Heart right ventricle (tissue), 16 donors: ENCODE data around the gene SGCD. TPM values are rescaled to one million over a fixed set of nuclear protein-coding genes. Genes with fewer than 3 reads are reported as not detected.

Source experiments
- ATAC-seq, 8 donors: fragments of 200-7000 bp; cut with Tn5 transposase; one replicate each; pipeline ENCODE4 v1.9.1; 2020; ENCODE audit warnings: mild to moderate bottlenecking in 8 of 8, moderate library complexity in 8 of 8, moderate number of reproducible peaks in 1 of 8
- DNase-seq, 2 donors: peaks; one replicate each; pipeline ENCODE4 v3.0.0-alpha.2; 2020
- H3K27ac ChIP-seq, 10 donors: fragments of 200-600 bp; sonication (generic) in 2 of 10; one replicate each; pipeline versions ENCODE4 v1.5.0 to v1.8.0; 2020 to 2022; ENCODE audit warnings: mild to moderate bottlenecking in 3 of 10
- H3K27me3 ChIP-seq, 7 donors: fragments of 200-600 bp; one replicate each; pipeline ENCODE4 v1.8.0; 2021 to 2022; ENCODE audit warnings: mild to moderate bottlenecking in 2 of 7
- H3K36me3 ChIP-seq, 9 donors: fragments of 200-600 bp; sonication (generic) in 1 of 9; one replicate each; pipeline versions ENCODE4 v1.5.0 to v1.8.0; 2020 to 2022; ENCODE audit warnings: mild to moderate bottlenecking in 2 of 9
- H3K4me1 ChIP-seq, 9 donors: fragments of 200-600 bp; sonication (generic) in 1 of 9; one replicate each; pipeline versions ENCODE4 v1.5.0 to v1.8.0; 2020 to 2022; ENCODE audit warnings: mild to moderate bottlenecking in 4 of 9
- H3K4me3 ChIP-seq, 10 donors: fragments of 200-600 bp; sonication (generic) in 2 of 10; one replicate each; pipeline versions ENCODE4 v1.5.0 to v1.8.0; 2020 to 2022; ENCODE audit warnings: mild to moderate bottlenecking in 7 of 10, moderate library complexity in 2 of 10
- H3K9me3 ChIP-seq, 11 donors: fragments of 200-600 bp in 10 of 11; sonication (generic) in 2 of 11; one replicate each; pipeline versions ENCODE4 v1.5.0 to v1.8.0; 2013 to 2022; ENCODE audit warnings: mild to moderate bottlenecking in 2 of 11, control low read depth in 1 of 11, moderate library complexity in 1 of 11
- WGBS, 2 donors: extraction: QIAGEN DNeasy Blood & Tissue Kit; methylation state at CpG; one replicate each; pipeline ENCODE4 v1.1.7; 2013; ENCODE audit warnings: inconsistent platforms in 1 of 2; 5-methylcytosine and 5-hydroxymethylcytosine counted together
- intact Hi-C, 10 donors: fragments of 100-400 bp; cut with DNase I; formaldehyde crosslinking; loops; one replicate each; pipeline versions ENCODE4 v1.11.1 to v1.14.2; 2022
- polyA plus RNA-seq, 2 donors: library from polyadenylated mRNA; stranded (reverse); fragments of 200-250 nt; gene quantifications; one replicate each; pipeline ENCODE4 v1.2.3, GENCODE V29; 2013
- total RNA-seq, 10 donors: library from RNA; stranded (reverse); fragmentation: NEBNext Ultra II Directional in 3 of 10; extraction: Animal tissue kit (Norgen Biotek cat#: 25700) in 3 of 10; gene quantifications; one replicate each; pipeline versions ENCODE4 v1.2.1 to v1.2.4, GENCODE V29; 2021 to 2023
- TF ChIP-seq, protein P1 (sequence below), 9 donors: fragments of 200-600 bp; sonication (generic) in 2 of 9; IDR thresholded peaks; one replicate each; pipeline versions ENCODE4 v1.5.0 to v1.8.0; 2021 to 2022; ENCODE audit warnings: antibody characterized with exemption in 9 of 9, mild to moderate bottlenecking in 5 of 9, moderate library complexity in 1 of 9
- donor health status: Arrhythmogenic right ventricular cardiomyopathy.
- donor health status: ischemic (EF 13 %, LVEDD 7.1; RV severe dilation, severe dysfunction).
- donor health status: healthy with polysubstance abuse.
- donor health status: DM: no; HTN: yes; CAD: no.
- donor health status: DM: no; HTN: no; CAD: no.
- donor health status: ischemic (EF 25% LVEDD 6.9; RV normal size, moderate dysfunction).
- donor health status: ischemic (EF 25% LVEDD 5.7; RV mildly dilated, moderate dysfunction).
- donor health status: healthy.
- donor health status: DM: yes; HTN: yes; CAD: no.
- donor health status: Ischemic cardiomyopathy.
- donor health status: ischemic (EF 35%, LVEDD 5.7; RV mildly dilated, moderate dysfunction).
- donor health status: nonischemic (EF 11% LVEDD 7.7; RV severe dilation, severe dysfunction).
- donor health status: DM: yes; HTN: yes; CAD: no.
- donor health status: PGD.
- donor health status: ischemic (EF 29% LVEDD 5.4; RV normal size, mild dysfunction).
- donor health status: nonischemic (EF 23%, LVEDD 6.1; RV moderate dilation, normal function).

SGCD gene
- total and polyA plus RNA-seq, 12 donors: 12.0 to 153 (median 99.6) TPM

DNA sequence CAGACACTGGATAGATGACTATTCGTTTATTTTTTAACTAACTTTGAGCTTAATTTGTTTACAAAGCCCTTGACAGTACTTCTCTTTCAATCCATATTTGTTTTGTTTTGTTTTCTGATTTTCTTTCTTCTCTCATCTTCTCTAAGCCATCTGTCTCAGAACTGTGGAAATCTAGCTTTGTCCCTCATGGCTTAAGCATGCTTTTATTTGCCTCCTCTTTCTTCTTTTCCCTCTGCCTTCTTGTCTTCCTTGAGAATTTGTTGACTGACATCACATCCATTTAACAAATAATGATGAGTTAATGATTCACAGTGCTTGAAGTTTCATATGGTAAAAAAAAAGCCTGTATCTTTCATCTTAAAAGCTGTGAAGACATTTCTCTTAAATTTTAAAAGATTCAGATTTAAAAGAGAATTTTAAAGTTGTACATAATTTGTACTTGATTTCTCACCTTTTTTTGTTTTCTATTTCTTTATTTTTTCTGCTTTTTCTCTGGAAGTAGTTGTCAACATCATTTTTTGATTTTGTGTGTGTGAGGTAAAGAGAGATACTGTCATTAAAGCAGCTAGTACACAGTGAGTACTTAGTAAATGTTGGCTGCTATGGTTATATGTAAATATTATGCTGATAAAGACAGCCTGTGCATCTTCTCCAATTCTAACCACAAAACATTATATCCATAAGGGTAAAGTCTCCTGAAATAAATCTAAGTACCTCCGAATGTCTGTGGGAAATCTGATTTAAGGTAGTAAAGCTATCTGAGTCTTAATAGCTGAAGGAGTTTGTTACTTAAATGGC is 13.9 kb upstream of the SGCD start:
- Histone ChIP-seq H3K9me3 (peaks cover 0 to 18% (median 0%) of the 10 kb centered on the region in 11 donors), H3K36me3 (no peaks in the 10 kb centered on the region), H3K27me3 (no peaks in the 10 kb centered on the region), H3K27ac (no peak overlapping the region), H3K4me1 (peaks cover 0 to 6% (median 0%) of the 10 kb centered on the region in 9 donors), H3K4me3 (no peak overlapping the region)
- DNase-seq (no peak), ATAC-seq (peak in 2 of 8 donors; percentile 27 to 86)
- TF ChIP-seq, protein P1, sequence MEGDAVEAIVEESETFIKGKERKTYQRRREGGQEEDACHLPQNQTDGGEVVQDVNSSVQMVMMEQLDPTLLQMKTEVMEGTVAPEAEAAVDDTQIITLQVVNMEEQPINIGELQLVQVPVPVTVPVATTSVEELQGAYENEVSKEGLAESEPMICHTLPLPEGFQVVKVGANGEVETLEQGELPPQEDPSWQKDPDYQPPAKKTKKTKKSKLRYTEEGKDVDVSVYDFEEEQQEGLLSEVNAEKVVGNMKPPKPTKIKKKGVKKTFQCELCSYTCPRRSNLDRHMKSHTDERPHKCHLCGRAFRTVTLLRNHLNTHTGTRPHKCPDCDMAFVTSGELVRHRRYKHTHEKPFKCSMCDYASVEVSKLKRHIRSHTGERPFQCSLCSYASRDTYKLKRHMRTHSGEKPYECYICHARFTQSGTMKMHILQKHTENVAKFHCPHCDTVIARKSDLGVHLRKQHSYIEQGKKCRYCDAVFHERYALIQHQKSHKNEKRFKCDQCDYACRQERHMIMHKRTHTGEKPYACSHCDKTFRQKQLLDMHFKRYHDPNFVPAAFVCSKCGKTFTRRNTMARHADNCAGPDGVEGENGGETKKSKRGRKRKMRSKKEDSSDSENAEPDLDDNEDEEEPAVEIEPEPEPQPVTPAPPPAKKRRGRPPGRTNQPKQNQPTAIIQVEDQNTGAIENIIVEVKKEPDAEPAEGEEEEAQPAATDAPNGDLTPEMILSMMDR (IDR thresholded peaks at IDR 0.05): no peak
- 56 to 60% methylated on average over 2 of the region's 2 CpGs for WGBS, 2 donors
- intact Hi-C loops: no loop called here

DNA sequence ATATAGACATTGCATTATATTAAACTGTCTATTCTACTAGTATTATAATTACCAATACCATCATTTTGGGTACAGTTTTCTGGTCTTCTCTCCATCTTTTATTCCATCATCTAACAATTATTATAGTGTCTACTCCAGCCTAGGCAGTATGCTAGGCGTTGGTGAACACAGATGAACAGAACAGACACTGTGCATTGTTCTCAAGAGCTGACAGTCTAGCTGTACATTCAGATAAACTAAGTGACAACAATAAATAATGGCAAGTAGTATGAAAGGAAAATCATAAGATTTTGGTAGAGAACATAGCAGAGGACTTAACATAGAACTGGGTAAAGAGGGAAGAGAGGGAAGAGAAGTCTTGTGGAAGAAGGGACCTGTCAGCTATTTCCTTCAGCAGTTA is 12.5 kb upstream of the SGCD start:
- TF ChIP-seq, protein P1 (IDR thresholded peaks at IDR 0.05): no peak
- no peak for ATAC-seq
- Histone ChIP-seq H3K9me3 (peaks cover 0 to 6% (median 0%) of the 10 kb centered on the region in 11 donors), H3K27me3 (no peaks in the 10 kb centered on the region), H3K4me3 (no peak overlapping the region), H3K36me3 (no peaks in the 10 kb centered on the region), H3K4me1 (peaks cover 0 to 6% (median 0%) of the 10 kb centered on the region in 9 donors), H3K27ac (no peak overlapping the region)
- 51 to 74% methylated on average over 1 of the region's 1 CpG for WGBS, 2 donors
- DNase-seq: no peak
- intact Hi-C loops: no loop called here

DNA sequence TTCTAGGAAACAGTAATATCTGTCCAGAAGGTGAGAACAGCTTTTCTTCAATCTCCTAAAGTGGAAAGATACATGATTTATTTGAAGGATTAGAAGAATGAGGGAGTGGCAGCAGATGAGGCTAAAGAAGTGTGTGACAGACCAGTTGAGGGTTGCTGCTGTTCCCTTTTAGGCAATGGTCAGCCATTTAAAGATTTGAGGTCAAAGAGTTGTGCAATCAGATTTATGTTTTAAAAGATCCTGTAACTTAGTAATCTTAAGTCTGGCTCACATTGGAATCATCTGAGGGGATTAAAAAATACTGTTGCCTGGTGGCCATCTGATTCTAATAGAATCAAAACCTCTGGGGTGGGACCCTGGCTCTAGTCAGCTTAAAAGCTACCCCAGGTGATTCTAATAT is 4.3 kb upstream of the SGCD start:
- Histone ChIP-seq H3K4me3 (no peak overlapping the region), H3K27ac (no peak overlapping the region), H3K27me3 (no peaks in the 10 kb centered on the region), H3K4me1 (peaks cover 0 to 31% (median 11%) of the 10 kb centered on the region in 9 donors), H3K36me3 (no peaks in the 10 kb centered on the region), H3K9me3 (no peaks in the 10 kb centered on the region)
- intact Hi-C loops: loop anchor here in 3 of 10 donors (10.0 kb wide), 3 partner anchors 368 to 568 kb away; no protein-coding TSS in a partner anchor
- no peak for DNase-seq
- TF ChIP-seq, protein P1 (IDR thresholded peaks at IDR 0.05): no peak
- ATAC-seq: no peak

DNA sequence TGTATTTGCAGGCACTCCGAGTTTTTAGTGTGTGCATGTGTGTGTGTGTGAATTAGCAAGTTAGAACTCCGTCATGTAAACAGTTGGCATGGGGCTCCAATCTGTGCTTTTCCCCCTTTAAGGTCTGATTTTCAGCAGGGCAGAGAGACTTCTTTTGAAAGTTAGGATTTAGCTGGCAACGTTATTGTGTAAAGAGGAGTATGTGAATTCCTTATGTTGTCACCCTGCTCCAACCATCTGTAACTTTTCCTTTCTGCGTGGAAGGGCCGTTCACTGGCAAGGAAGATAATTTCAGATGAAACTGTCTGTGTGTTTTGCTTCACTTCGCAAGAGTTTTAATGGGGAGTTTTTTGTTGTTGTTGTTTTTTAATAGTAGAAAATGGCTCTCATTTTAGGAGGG is 332 bp downstream of the SGCD start:
- TF ChIP-seq, protein P1 (IDR thresholded peaks at IDR 0.05): no peak
- peaks cover 0 to 42% (median 17%) of the 10 kb centered on the region in 9 donors for H3K4me1 ChIP-seq
- no peaks in the 10 kb centered on the region for H3K9me3 ChIP-seq
- DNase-seq (no peak), ATAC-seq (peak in 5 of 8 donors; percentile 7 to 22 (median 11))
- peak overlapping the region; percentile 29 to 66 (median 53) for H3K4me3 ChIP-seq
- no peaks in the 10 kb centered on the region for H3K27me3 ChIP-seq
- intact Hi-C loops: loop anchor here in 4 of 10 donors (5.0 to 10.0 kb wide), 6 partner anchors 140 to 572 kb away; no protein-coding TSS in a partner anchor
- peaks cover 0 to 22% (median 0%) of the 10 kb centered on the region in 9 donors for H3K36me3 ChIP-seq
- peak overlapping the region; percentile 9 to 88 (median 80) for H3K27ac ChIP-seq
- WGBS, 2 donors: 6 to 15% methylated on average over 6 of the region's 6 CpGs
